Erythroblast (primary cell): ENCODE results near the gene PKP4.

Experiments
- GATA1 ChIP-seq: IDR thresholded peaks from 2 replicates; pipeline ENCODE4 v1.6.1; 2011; ENCODE audit warnings: low read depth, mild to moderate bottlenecking, control low read depth, low read length, moderate library complexity
- POLR2A ChIP-seq: IDR thresholded peaks from 2 replicates; pipeline ENCODE4 v1.6.1; 2011; ENCODE audit warnings: mild to moderate bottlenecking, low read length

DNA sequence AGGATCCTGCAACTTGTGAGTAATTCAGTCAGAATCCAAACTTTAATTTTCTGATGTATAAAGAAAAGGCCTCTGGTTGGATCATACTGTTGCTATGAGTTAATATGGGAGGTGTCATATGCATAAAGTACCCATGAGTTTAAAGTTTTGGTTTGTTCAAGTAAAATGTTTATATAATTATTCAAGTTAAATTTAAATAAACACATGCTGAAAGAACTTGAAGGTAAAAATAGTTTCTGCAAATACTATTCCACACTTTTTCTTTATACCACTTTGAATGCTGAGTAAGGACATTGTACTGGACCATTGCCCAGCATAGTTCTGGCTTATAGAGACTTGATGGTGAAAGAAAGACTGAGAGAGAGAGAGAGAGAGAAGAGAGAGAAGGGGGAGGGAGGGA lies 30.7 kb downstream of the PKP4 start:
- TF ChIP-seq POLR2A (no peak), GATA1 (no peak)
